Measurements from ENCODE around the gene RPS13.
A peak's percentile ranks its signal among the peaks of the same experiment; 100 is the strongest.
"Not testable (repeated sequence)": the region's sequence is repeated elsewhere in the genome, so short reads cannot be mapped to it uniquely, and the experiment has no call there.

The RPS13 gene

GRCh38 chr11:17077520-17078401 is at the start of gene RPS13:
RPS13 (minus strand) TSS chr11:17077667; CDS start chr11:17077641, 26 bp downstream.
- peak; percentile 86 to 90 for DNase-seq (ENCODE audit: low read depth in 2 of 2)

- no peak for DNase-seq (ENCODE audit: low read depth in 2 of 2)
Measured at GRCh38 chr11:17121981-17122380, 44.5 kb upstream of the RPS13 start.

- DNase-seq (ENCODE audit: low read depth in 2 of 2) = no peak
Measured at GRCh38 chr11:17117262-17117661, 39.8 kb upstream of the RPS13 start.

- no peak for DNase-seq (ENCODE audit: low read depth in 2 of 2)
Measured at GRCh38 chr11:17116117-17116516, 38.6 kb upstream of the RPS13 start.

GRCh38 chr11:17107745-17108144 is 30.3 kb upstream of the RPS13 start:
- not testable (repeated sequence) for DNase-seq (ENCODE audit: low read depth in 2 of 2)

GRCh38 chr11:17105404-17106040 is 28.1 kb upstream of the RPS13 start:
- DNase-seq (ENCODE audit: low read depth in 2 of 2) = not testable (repeated sequence)

- no peak for DNase-seq (ENCODE audit: low read depth in 2 of 2)
Measured at GRCh38 chr11:17102462-17102861, 25.0 kb upstream of the RPS13 start.

- no peak for DNase-seq (ENCODE audit: low read depth in 2 of 2)
Measured at GRCh38 chr11:17098658-17099057, 21.2 kb upstream of the RPS13 start.

GRCh38 chr11:17098038-17098437 is 20.6 kb upstream of the RPS13 start:
- DNase-seq (ENCODE audit: low read depth in 2 of 2) = no peak

GRCh38 chr11:17085976-17086375 is 8.5 kb upstream of the RPS13 start:
- DNase-seq (ENCODE audit: low read depth in 2 of 2) = not testable (repeated sequence)

GRCh38 chr11:17077240-17077519 is 287 bp downstream of the RPS13 start:
- DNase-seq (ENCODE audit: low read depth in 2 of 2) = no peak

- no peak for DNase-seq (ENCODE audit: low read depth in 2 of 2)
Measured at GRCh38 chr11:17076517-17077239, 789 bp downstream of the RPS13 start.

- no peak for DNase-seq (ENCODE audit: low read depth in 2 of 2)
Measured at GRCh38 chr11:17075506-17075905, 2.0 kb downstream of the RPS13 start.

- DNase-seq (ENCODE audit: low read depth in 2 of 2) = no peak
Measured at GRCh38 chr11:17073370-17074027, 4.0 kb downstream of the RPS13 start.

GRCh38 chr11:17067417-17067816 is 10.1 kb downstream of the RPS13 start:
- no peak for DNase-seq (ENCODE audit: low read depth in 2 of 2)

- DNase-seq (ENCODE audit: low read depth in 2 of 2) = no peak
Measured at GRCh38 chr11:17066691-17067090, 10.8 kb downstream of the RPS13 start.

- no peak for DNase-seq (ENCODE audit: low read depth in 2 of 2)
Measured at GRCh38 chr11:17063171-17064002, 14.1 kb downstream of the RPS13 start.

GRCh38 chr11:17051146-17051545 is 26.3 kb downstream of the RPS13 start:
- not testable (repeated sequence) for DNase-seq (ENCODE audit: low read depth in 2 of 2)

- DNase-seq (ENCODE audit: low read depth in 2 of 2) = not testable (repeated sequence)
Measured at GRCh38 chr11:17048491-17048890, 29.0 kb downstream of the RPS13 start.

GRCh38 chr11:17046690-17047089 is 30.8 kb downstream of the RPS13 start:
- DNase-seq (ENCODE audit: low read depth in 2 of 2) = no peak
